HepG2 (cell line): ENCODE data around the gene RRM2. TPM values are rescaled to one million over a fixed set of nuclear protein-coding genes. Genes with fewer than 3 reads are reported as not detected.

ENCODE experiments used
- ATAC-seq: fragments of 200-7000 bp; cut with Tn5 transposase; 3 replicates; pipeline ENCODE4 v1.9.1; 2020; ENCODE audit warnings: mild to moderate bottlenecking, moderate library complexity
- BruUV-seq: library from RNA; stranded (reverse); fragments of 400-500 nt; replicated peaks from 2 replicates; lab custom pipeline; 2021; lab: Mats Ljungman, UMichigan
- CTCF ChIA-PET: fragments of 300-600 bp; formaldehyde crosslinking; extraction: SDS; loops from one replicate; lab custom pipeline; 2021; ENCODE audit warnings: low total read pairs, inconsistent platforms, low intra/inter-chr PET ratio; lab: Yijun Ruan, JAX
- POLR2A ChIA-PET: fragments of 350-600 bp; sonication (Branson Sonifier 250); formaldehyde crosslinking; loops from one replicate; lab custom pipeline; 2020; ENCODE audit warnings: antibody characterized with exemption, inconsistent platforms; lab: Yijun Ruan, JAX
- DNase-seq: peaks from one replicate; pipeline ENCODE4 v3.0.0-alpha.2; 2015; ENCODE audit warnings: low spot score
- FAIRE-seq: peaks from 3 replicates; lab custom pipeline; 2011; peaks lifted over from hg19 to GRCh38; lab: Jason Lieb, UNC
- H2AFZ ChIP-seq: one replicate; pipeline ENCODE4 v1.6.1; 2011; ENCODE audit warnings: low read length, inconsistent platforms
- H3K27ac ChIP-seq: fragments of 300-600 bp; 3 replicates; pipeline ENCODE4 v1.8.0; 2011; ENCODE audit warnings: mixed run types, mild to moderate bottlenecking, mixed read lengths, low read length, inconsistent platforms; ENCODE audit not compliant: insufficient read depth; ENCODE audit errors: extremely low read length
- H3K27me3 ChIP-seq, 2 experiments: fragments of 200-600 bp in 1 of 2; 2 replicates in 1 of 2; 3 replicates in 1 of 2; pipeline versions ENCODE4 v1.6.0 to v1.8.0; 2011; ENCODE audit warnings: low read length in 2 of 2, mild to moderate bottlenecking in 2 of 2, moderate library complexity in 2 of 2, inconsistent platforms in 1 of 2; ENCODE audit not compliant: insufficient read depth in 2 of 2, control insufficient read depth in 1 of 2
- H3K36me3 ChIP-seq, 2 experiments: fragments of 200-600 bp in 1 of 2; replicated peaks in 1 of 2; 2 replicates in 1 of 2; 3 replicates in 1 of 2; pipeline versions ENCODE4 v1.5.1 to v1.8.0; 2011; ENCODE audit warnings: low read length in 2 of 2, inconsistent platforms in 1 of 2; ENCODE audit not compliant: insufficient read depth in 2 of 2, control insufficient read depth in 1 of 2
- H3K4me1 ChIP-seq: 2 replicates; pipeline ENCODE4 v1.5.1; 2012; ENCODE audit warnings: low read length, inconsistent platforms; ENCODE audit not compliant: insufficient read depth
- H3K4me2 ChIP-seq: 2 replicates; pipeline ENCODE4 v1.6.0; 2011; ENCODE audit warnings: low read depth, low read length, inconsistent platforms
- H3K4me3 ChIP-seq, 3 experiments: fragments of 200-600 bp in 1 of 3; sonication (generic), shearing (Covaris generic) in 1 of 3; replicated peaks in 1 of 3; 2 replicates each; pipeline ENCODE4 v1.5.1; 2011 to 2016; ENCODE audit warnings: low read length in 3 of 3, inconsistent platforms in 2 of 3, low read depth in 2 of 3, mild to moderate bottlenecking in 2 of 3, control low read depth in 1 of 3, mixed read lengths in 1 of 3; ENCODE audit not compliant: insufficient read depth in 1 of 3
- H3K79me2 ChIP-seq: one replicate; pipeline ENCODE4 v1.6.1; 2011; ENCODE audit warnings: low read length, inconsistent platforms; ENCODE audit not compliant: insufficient read depth
- H3K9ac ChIP-seq: 2 replicates; pipeline ENCODE4 v1.6.0; 2011; ENCODE audit warnings: mild to moderate bottlenecking, low read depth, low read length, inconsistent platforms; ENCODE audit not compliant: insufficient read depth
- H3K9me3 ChIP-seq: 2 replicates; pipeline ENCODE4 v1.5.1; 2012; ENCODE audit warnings: mild to moderate bottlenecking, low read length
- H4K20me1 ChIP-seq: 2 replicates; pipeline ENCODE4 v1.6.0; 2011; ENCODE audit warnings: inconsistent platforms, mild to moderate bottlenecking, low read length, moderate library complexity; ENCODE audit not compliant: insufficient read depth
- DMTF1 ChIP-seq: sonication (generic); formaldehyde crosslinking; IDR thresholded peaks from 2 replicates; pipeline ENCODE4 v1.4.0; 2020; ENCODE audit warnings: mild to moderate bottlenecking, missing genetic modification reagents
- HOXD1 ChIP-seq: sonication (generic); formaldehyde crosslinking; IDR thresholded peaks from 2 replicates; pipeline ENCODE4 v1.5.0; 2020; ENCODE audit warnings: missing genetic modification reagents
- KDM2A ChIP-seq: sonication (generic); formaldehyde crosslinking; IDR thresholded peaks from 2 replicates; pipeline ENCODE4 v1.4.0; 2020; ENCODE audit warnings: low read depth, missing genetic modification reagents, borderline replicate concordance
- MIXL1 ChIP-seq: IDR thresholded peaks from 2 replicates; pipeline ENCODE4 v1.6.1; 2016
- SIN3A ChIP-seq: IDR thresholded peaks from 2 replicates; pipeline ENCODE4 v1.6.1; 2011; ENCODE audit warnings: low read depth, mild to moderate bottlenecking, control low read depth, low read length, borderline replicate concordance
- TBX2 ChIP-seq: sonication (generic); formaldehyde crosslinking; IDR thresholded peaks from 2 replicates; pipeline ENCODE4 v1.5.0; 2020; ENCODE audit warnings: missing genetic modification reagents, mild to moderate bottlenecking, borderline replicate concordance
- ZNF264 ChIP-seq: sonication (generic); formaldehyde crosslinking; IDR thresholded peaks from 2 replicates; pipeline ENCODE4 v1.4.0; 2020; ENCODE audit warnings: missing genetic modification reagents
- ZNF576 ChIP-seq: sonication (generic); formaldehyde crosslinking; IDR thresholded peaks from 2 replicates; pipeline ENCODE4 v1.4.0; 2020; ENCODE audit warnings: mild to moderate bottlenecking, missing genetic modification reagents
- WGBS: methylation state at CpG from one replicate; pipeline ENCODE4 v1.1.6; 2017; ENCODE audit warnings: low lambda C conversion rate; 5-methylcytosine and 5-hydroxymethylcytosine counted together
- in situ Hi-C: cut with HindIII; loops from 2 replicates; pipeline ENCODE4 v1.10.0; 2017; ENCODE audit warnings: low pct_unique_long_range_greater_than_20kb; ENCODE audit not compliant: extremely low pct_ligation_motif_present
- intact Hi-C: fragments of 100-400 bp; cut with micrococcal nuclease; formaldehyde crosslinking; loops from one replicate; pipeline ENCODE4 v1.10.0; 2022; ENCODE audit not compliant: unreplicated experiment
- polyA plus RNA-seq, 8 experiments: library from polyadenylated mRNA; depleted of rRNA in 3 of 8; stranded (reverse) in 7 of 8; unstranded in 1 of 8; fragments of >200 nt; fragmentation: Illumina TruSeq in 4 of 8; extraction: Trizol in 4 of 8; gene quantifications; 2 replicates each; pipeline versions ENCODE4 v1.2.1 to v1.2.3, GENCODE V29; 2011 to 2016; ENCODE audit warnings: low read depth in 4 of 8, missing spikeins in 1 of 8, mixed read lengths in 1 of 8; ENCODE audit not compliant: insufficient read depth in 1 of 8
- total RNA-seq, 5 experiments: library from RNA; depleted of rRNA; stranded (reverse); fragments of >200 nt; fragmentation: Illumina TruSeq; extraction: Trizol; gene quantifications; 2 replicates each; pipeline ENCODE4 v1.2.3, GENCODE V29; 2016; ENCODE audit warnings: low read depth in 1 of 5
- TF ChIP-seq, protein P1 (sequence below): sonication (generic); formaldehyde crosslinking; IDR thresholded peaks from 2 replicates; pipeline ENCODE4 v1.9.0; 2021; ENCODE audit warnings: missing genetic modification reagents, mild to moderate bottlenecking, borderline replicate concordance
- TF ChIP-seq, protein P2 (sequence below): sonication (generic); formaldehyde crosslinking; IDR thresholded peaks from 2 replicates; pipeline ENCODE4 v1.8.0; 2022; ENCODE audit warnings: mild to moderate bottlenecking, missing genetic modification reagents; ENCODE audit not compliant: insufficient replicate concordance

The RRM2 gene
- total and polyA plus RNA-seq, 2 of the 13 experiments (the other 11 are each of a cell fraction or from before 2014, with no cell fraction given): 31.3 to 150 TPM

DNA sequence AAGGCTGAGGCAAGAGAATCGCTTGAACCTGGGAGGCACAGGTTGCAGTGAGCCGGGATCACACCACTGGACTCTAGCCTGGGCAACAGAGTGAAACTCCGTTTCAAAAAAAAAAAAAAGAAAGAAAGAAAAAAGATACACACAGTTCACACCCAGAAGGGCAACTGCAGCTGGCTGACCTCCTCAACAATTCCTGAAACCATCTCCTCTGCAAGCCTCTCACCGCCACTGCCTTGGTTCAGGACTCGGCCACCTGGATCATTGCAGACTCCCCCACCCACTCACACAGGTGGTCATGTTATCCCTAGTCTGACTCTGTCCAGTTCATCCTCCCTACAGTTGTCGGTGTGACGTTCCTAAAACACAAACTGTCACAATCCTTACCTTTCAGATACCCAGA is 44.5 kb upstream of the RRM2 start:
- ChIA-PET POLR2A (no interaction called here), CTCF (no interaction called here)
- TF ChIP-seq KDM2A (no peak), ZNF264 (CRISPR knock-in tag) (no peak), HOXD1 (no peak), SIN3A (no peak), TBX2 (CRISPR knock-in tag) (no peak), DMTF1 (no peak), ZNF576 (0 out of 2 replicates have a peak, but pooled peaks have one; percentile 11), MIXL1 (no peak)
- TF ChIP-seq, protein P1, sequence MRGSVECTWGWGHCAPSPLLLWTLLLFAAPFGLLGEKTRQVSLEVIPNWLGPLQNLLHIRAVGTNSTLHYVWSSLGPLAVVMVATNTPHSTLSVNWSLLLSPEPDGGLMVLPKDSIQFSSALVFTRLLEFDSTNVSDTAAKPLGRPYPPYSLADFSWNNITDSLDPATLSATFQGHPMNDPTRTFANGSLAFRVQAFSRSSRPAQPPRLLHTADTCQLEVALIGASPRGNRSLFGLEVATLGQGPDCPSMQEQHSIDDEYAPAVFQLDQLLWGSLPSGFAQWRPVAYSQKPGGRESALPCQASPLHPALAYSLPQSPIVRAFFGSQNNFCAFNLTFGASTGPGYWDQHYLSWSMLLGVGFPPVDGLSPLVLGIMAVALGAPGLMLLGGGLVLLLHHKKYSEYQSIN (CRISPR knock-in tag): no peak
- TF ChIP-seq, protein P2, sequence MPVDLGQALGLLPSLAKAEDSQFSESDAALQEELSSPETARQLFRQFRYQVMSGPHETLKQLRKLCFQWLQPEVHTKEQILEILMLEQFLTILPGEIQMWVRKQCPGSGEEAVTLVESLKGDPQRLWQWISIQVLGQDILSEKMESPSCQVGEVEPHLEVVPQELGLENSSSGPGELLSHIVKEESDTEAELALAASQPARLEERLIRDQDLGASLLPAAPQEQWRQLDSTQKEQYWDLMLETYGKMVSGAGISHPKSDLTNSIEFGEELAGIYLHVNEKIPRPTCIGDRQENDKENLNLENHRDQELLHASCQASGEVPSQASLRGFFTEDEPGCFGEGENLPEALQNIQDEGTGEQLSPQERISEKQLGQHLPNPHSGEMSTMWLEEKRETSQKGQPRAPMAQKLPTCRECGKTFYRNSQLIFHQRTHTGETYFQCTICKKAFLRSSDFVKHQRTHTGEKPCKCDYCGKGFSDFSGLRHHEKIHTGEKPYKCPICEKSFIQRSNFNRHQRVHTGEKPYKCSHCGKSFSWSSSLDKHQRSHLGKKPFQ: peak; percentile 31
- Histone ChIP-seq H3K79me2 (no peaks in the 10 kb centered on the region), H3K27me3 (peaks cover 13 to 73% of the 10 kb centered on the region in 2 experiments; a peak in 4 of 5 replicates), H3K9ac (no peak overlapping the region), H4K20me1 (no peaks in the 10 kb centered on the region), H3K9me3 (no peaks in the 10 kb centered on the region), H3K4me2 (no peak overlapping the region), H3K36me3 (no peaks in the 10 kb centered on the region), H3K4me3 (no peak overlapping the region), H3K4me1 (peaks cover 12% of the 10 kb centered on the region), H2AFZ (no peak overlapping the region), H3K27ac (no peak overlapping the region)
- no peak for DNase-seq
- intact Hi-C loops: no loop called here
- no peak for FAIRE-seq
- BruUV-seq: no TSS peak
- in situ Hi-C loops: loop anchor here (5.0 kb wide), 1 partner anchor 39 kb away; no protein-coding TSS in a partner anchor
- no peak for ATAC-seq
- WGBS: 42% methylated on average over 7 of the region's 7 CpGs
